Endothelial cell of umbilical vein (primary cell): ENCODE results near the gene ARMH4. TPM values are rescaled to one million over a fixed set of nuclear protein-coding genes. Genes with fewer than 3 reads are reported as not detected.

Source experiments
- BruUV-seq: library from RNA; stranded (reverse); fragments of 400-500 nt; replicated peaks from 2 replicates; lab custom pipeline; 2021; lab: Mats Ljungman, UMichigan
- CTCF ChIA-PET: fragments of 300-600, 350-600 bp; sonication (Branson Sonifier 250); formaldehyde crosslinking; loops from one replicate; lab custom pipeline; 2021; ENCODE audit warnings: antibody characterized with exemption, inconsistent platforms; lab: Charles Lee
- POLR2A ChIA-PET: fragments of 300-600, 350-600 bp; sonication (Branson Sonifier 250); formaldehyde crosslinking; loops from one replicate; lab custom pipeline; 2021; ENCODE audit warnings: antibody characterized with exemption, inconsistent platforms; lab: Charles Lee
- DNase-seq: peaks from one replicate; pipeline ENCODE4 v3.0.0-alpha.2; 2011; ENCODE audit warnings: low read depth, low spot score
- FAIRE-seq: peaks from 2 replicates; lab custom pipeline; 2011; peaks lifted over from hg19 to GRCh38; lab: Jason Lieb, UNC
- H2AFZ ChIP-seq: 2 replicates; pipeline ENCODE4 v1.6.0; 2012; ENCODE audit warnings: low read depth, low read length, control low read depth, inconsistent platforms
- H3K27ac ChIP-seq: 2 replicates; pipeline ENCODE4 v1.5.1; 2011; ENCODE audit warnings: low read depth, mild to moderate bottlenecking, control low read depth, low read length, moderate library complexity; ENCODE audit not compliant: insufficient read depth
- H3K27me3 ChIP-seq, 2 experiments: 2 replicates each; pipeline versions ENCODE4 v1.6.0 to v1.6.1; 2011; ENCODE audit warnings: low read length in 2 of 2, mixed read lengths in 1 of 2; ENCODE audit not compliant: control insufficient read depth in 2 of 2, insufficient read depth in 2 of 2
- H3K36me3 ChIP-seq, 2 experiments: 2 replicates in 1 of 2; 3 replicates in 1 of 2; pipeline ENCODE4 v1.5.1; 2011; ENCODE audit warnings: low read length in 2 of 2, mild to moderate bottlenecking in 1 of 2, moderate library complexity in 1 of 2; ENCODE audit not compliant: control insufficient read depth in 2 of 2, insufficient read depth in 2 of 2; ENCODE audit errors: extremely low read depth in 1 of 2
- H3K4me1 ChIP-seq: 3 replicates; pipeline ENCODE4 v1.5.1; 2011; ENCODE audit warnings: mild to moderate bottlenecking, low read length; ENCODE audit not compliant: control insufficient read depth, insufficient read depth; ENCODE audit errors: extremely low read depth
- H3K4me2 ChIP-seq: 2 replicates; pipeline ENCODE4 v1.6.1; 2011; ENCODE audit warnings: low read length, control low read depth, mixed read lengths; ENCODE audit not compliant: insufficient read depth
- H3K4me3 ChIP-seq, 3 experiments: fragments of 200-600 bp in 1 of 3; sonication (generic), shearing (Covaris generic) in 1 of 3; replicated peaks in 1 of 3; 2 replicates each; pipeline ENCODE4 v1.5.1; 2011 to 2016; ENCODE audit warnings: control low read depth in 3 of 3, low read length in 3 of 3, mild to moderate bottlenecking in 2 of 3, inconsistent platforms in 1 of 3, low read depth in 1 of 3, moderate library complexity in 1 of 3; ENCODE audit not compliant: insufficient read depth in 1 of 3
- H3K79me2 ChIP-seq: 2 replicates; pipeline ENCODE4 v1.6.0; 2012; ENCODE audit warnings: low read length, inconsistent platforms; ENCODE audit not compliant: control insufficient read depth, insufficient read depth
- H3K9ac ChIP-seq: replicated peaks from 2 replicates; pipeline ENCODE3; 2011; ENCODE audit warnings: low read length, control low read depth; ENCODE audit not compliant: insufficient read depth; ENCODE audit errors: extremely low read depth
- H3K9me1 ChIP-seq: replicated peaks from 3 replicates; pipeline ENCODE4 v1.6.0; 2011; ENCODE audit warnings: mild to moderate bottlenecking, low read length; ENCODE audit not compliant: control insufficient read depth, insufficient read depth; ENCODE audit errors: extremely low read depth
- H3K9me3 ChIP-seq: replicated peaks from 2 replicates; pipeline ENCODE4 v1.5.1; 2012; ENCODE audit warnings: low read length, inconsistent platforms; ENCODE audit not compliant: control insufficient read depth, insufficient read depth
- H4K20me1 ChIP-seq: replicated peaks from 2 replicates; pipeline ENCODE3; 2011; ENCODE audit warnings: mild to moderate bottlenecking, low read length; ENCODE audit not compliant: control insufficient read depth, insufficient read depth; ENCODE audit errors: extremely low read depth
- EZH2 ChIP-seq: IDR thresholded peaks from 2 replicates; pipeline ENCODE4 v1.6.1; 2012; ENCODE audit warnings: borderline replicate concordance, low read depth, mild to moderate bottlenecking, moderate library complexity, low read length, inconsistent platforms; ENCODE audit not compliant: severe bottlenecking
- FOS ChIP-seq: IDR thresholded peaks from 2 replicates; pipeline ENCODE4 v1.6.1; 2011; ENCODE audit warnings: mild to moderate bottlenecking, low read length, moderate library complexity, borderline replicate concordance; ENCODE audit not compliant: insufficient read depth
- GATA2 ChIP-seq: IDR thresholded peaks from 2 replicates; pipeline ENCODE4 v1.7.0; 2011; ENCODE audit warnings: low read depth, mild to moderate bottlenecking, moderate library complexity, mixed read lengths, low read length; ENCODE audit not compliant: insufficient read length, insufficient read depth
- JUN ChIP-seq: IDR thresholded peaks from 2 replicates; pipeline ENCODE4 v1.6.1; 2011; ENCODE audit warnings: borderline replicate concordance, low read depth; ENCODE audit not compliant: insufficient read length, insufficient read depth
- MAX ChIP-seq: IDR thresholded peaks from 2 replicates; pipeline ENCODE4 v1.6.1; 2011; ENCODE audit not compliant: insufficient read depth, insufficient read length
- MYC ChIP-seq: IDR thresholded peaks from one replicate; pipeline ENCODE4 v1.6.1; 2011; ENCODE audit warnings: mild to moderate bottlenecking, low read depth, low read length
- POLR2A ChIP-seq: IDR thresholded peaks from 2 replicates; pipeline ENCODE4 v1.6.1; 2012; ENCODE audit warnings: low read depth, mild to moderate bottlenecking, control low read depth, low read length
- POLR2AphosphoS5 ChIP-seq: IDR thresholded peaks from 2 replicates; pipeline ENCODE4 v1.6.1; 2012; ENCODE audit warnings: low read depth, mild to moderate bottlenecking, control low read depth, low read length, moderate library complexity; ENCODE audit not compliant: insufficient read depth
- dilution Hi-C: fragments of 300-500 bp; cut with MboI; formaldehyde crosslinking; loops from one replicate; pipeline ENCODE4 v1.15.0; 2019; ENCODE audit warnings: low sequenced_read_pairs; ENCODE audit not compliant: extremely low pct_ligation_motif_present
- intact Hi-C: fragments of 100-400 bp; cut with micrococcal nuclease; formaldehyde crosslinking; loops from one replicate; pipeline ENCODE4 v1.10.0; 2022
- polyA plus RNA-seq, 4 experiments: library from polyadenylated mRNA; depleted of rRNA in 3 of 4; stranded (reverse) in 3 of 4; unstranded in 1 of 4; fragments of >200 nt; gene quantifications; 2 replicates each; pipeline versions ENCODE4 v1.2.1 to v1.2.3, GENCODE V29; 2011 to 2012; ENCODE audit warnings: missing spikeins in 1 of 4
- total RNA-seq: library from RNA; stranded (reverse); gene quantifications from 2 replicates; pipeline ENCODE4 v1.2.3, GENCODE V29; 2021
- TF ChIP-seq, protein P1 (sequence below), 2 donors: IDR thresholded peaks; 1 replicate in 1 of 2; 2 replicates in 1 of 2; pipeline ENCODE4 v1.5.1; 2011; ENCODE audit warnings: low read length in 2 of 2, mild to moderate bottlenecking in 2 of 2, moderate library complexity in 2 of 2, control low read depth in 1 of 2, inconsistent platforms in 1 of 2, low read depth in 1 of 2; ENCODE audit not compliant: insufficient read depth in 1 of 2; ENCODE audit errors: extremely low read depth in 1 of 2

ARMH4 gene
- total and polyA plus RNA-seq, 2 donors (not counting 3 experiments of a cell fraction or from before 2014, with no cell fraction given) = 1.1 to 3.0 TPM

DNA sequence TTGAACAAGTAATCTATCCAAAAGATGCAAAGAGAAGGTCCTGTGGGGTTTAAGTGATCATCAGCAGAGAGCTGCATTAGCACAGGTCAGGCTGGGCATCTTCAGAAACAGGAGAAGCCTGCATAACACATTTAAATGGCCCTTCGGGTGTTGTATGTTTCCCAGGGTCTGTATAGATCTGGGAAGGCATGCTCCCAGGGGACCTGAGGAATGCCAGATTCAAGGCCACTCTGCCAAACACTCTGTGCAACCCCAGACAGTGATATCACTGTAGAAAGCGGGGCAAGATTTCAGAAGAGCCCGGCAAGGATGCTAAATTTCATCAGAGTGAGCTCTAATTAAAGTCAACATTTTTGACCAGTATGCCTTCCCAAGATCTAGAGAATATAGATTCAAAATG, 92.9 kb downstream of the ARMH4 start:
- peaks cover 0 to 4% of the 10 kb centered on the region in 2 experiments for H3K27me3 ChIP-seq
- no peak overlapping the region for H3K27ac ChIP-seq
- H3K9me3 ChIP-seq = no peaks in the 10 kb centered on the region
- no TSS peak for BruUV-seq
- no peak overlapping the region for H2AFZ ChIP-seq
- TF ChIP-seq JUN (no peak), EZH2 (no peak), FOS (no peak), POLR2A (no peak)
- FAIRE-seq (no peak), DNase-seq (no peak)
- CTCF ChIA-PET = no interaction called here
- dilution Hi-C loops (no loop called here), intact Hi-C loops (no loop called here)
- no peaks in the 10 kb centered on the region for H3K9me1 ChIP-seq
- H3K4me3 ChIP-seq = no peak overlapping the region
- POLR2A ChIA-PET = no interaction called here
- no peak overlapping the region for H3K9ac ChIP-seq
- no peaks in the 10 kb centered on the region for H4K20me1 ChIP-seq
- no peaks in the 10 kb centered on the region for H3K4me1 ChIP-seq
- H3K79me2 ChIP-seq = no peaks in the 10 kb centered on the region
- no peaks in the 10 kb centered on the region for H3K36me3 ChIP-seq
- H3K4me2 ChIP-seq = no peak overlapping the region

DNA sequence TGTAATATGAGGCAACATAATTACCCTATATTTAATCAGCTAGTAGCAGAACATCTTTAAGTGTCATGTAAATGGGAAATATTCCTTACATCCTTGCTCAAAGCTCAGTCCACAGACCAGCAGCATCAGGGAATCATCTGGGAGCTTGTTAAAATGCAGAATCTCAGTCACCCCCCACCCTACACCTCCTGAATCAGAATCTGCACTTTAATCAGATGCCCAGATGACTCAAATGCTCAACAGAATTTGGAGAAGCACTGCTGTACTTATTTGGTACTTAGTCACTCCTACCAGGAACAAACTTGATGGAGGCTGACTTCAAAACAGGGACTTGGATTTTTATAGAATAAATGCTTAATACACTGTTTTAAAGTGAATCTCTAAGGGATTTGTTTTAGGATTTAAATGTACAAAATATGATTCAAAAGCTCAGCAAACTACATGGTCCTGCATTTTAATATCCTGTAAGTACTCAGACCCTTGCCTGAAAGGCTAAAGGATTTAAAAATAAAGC, 96.5 kb downstream of the ARMH4 start:
- Histone ChIP-seq H3K27ac (no peak overlapping the region), H4K20me1 (no peaks in the 10 kb centered on the region), H2AFZ (no peak overlapping the region), H3K4me2 (no peak overlapping the region), H3K9me1 (no peaks in the 10 kb centered on the region), H3K9ac (no peak overlapping the region), H3K79me2 (no peaks in the 10 kb centered on the region), H3K36me3 (no peaks in the 10 kb centered on the region), H3K9me3 (no peaks in the 10 kb centered on the region), H3K27me3 (peaks cover 0 to 4% of the 10 kb centered on the region in 2 experiments), H3K4me3 (no peak overlapping the region), H3K4me1 (no peaks in the 10 kb centered on the region)
- ChIA-PET POLR2A (no interaction called here), CTCF (no interaction called here)
- intact Hi-C loops (no loop called here), dilution Hi-C loops (no loop called here)
- no peak for TF ChIP-seq FOS
- no peak for TF ChIP-seq POLR2AphosphoS5
- no peak for TF ChIP-seq JUN
- TF ChIP-seq GATA2 = no peak
- no peak for TF ChIP-seq MAX
- no peak for TF ChIP-seq EZH2
- TF ChIP-seq POLR2A = no peak
- TF ChIP-seq, protein P1, sequence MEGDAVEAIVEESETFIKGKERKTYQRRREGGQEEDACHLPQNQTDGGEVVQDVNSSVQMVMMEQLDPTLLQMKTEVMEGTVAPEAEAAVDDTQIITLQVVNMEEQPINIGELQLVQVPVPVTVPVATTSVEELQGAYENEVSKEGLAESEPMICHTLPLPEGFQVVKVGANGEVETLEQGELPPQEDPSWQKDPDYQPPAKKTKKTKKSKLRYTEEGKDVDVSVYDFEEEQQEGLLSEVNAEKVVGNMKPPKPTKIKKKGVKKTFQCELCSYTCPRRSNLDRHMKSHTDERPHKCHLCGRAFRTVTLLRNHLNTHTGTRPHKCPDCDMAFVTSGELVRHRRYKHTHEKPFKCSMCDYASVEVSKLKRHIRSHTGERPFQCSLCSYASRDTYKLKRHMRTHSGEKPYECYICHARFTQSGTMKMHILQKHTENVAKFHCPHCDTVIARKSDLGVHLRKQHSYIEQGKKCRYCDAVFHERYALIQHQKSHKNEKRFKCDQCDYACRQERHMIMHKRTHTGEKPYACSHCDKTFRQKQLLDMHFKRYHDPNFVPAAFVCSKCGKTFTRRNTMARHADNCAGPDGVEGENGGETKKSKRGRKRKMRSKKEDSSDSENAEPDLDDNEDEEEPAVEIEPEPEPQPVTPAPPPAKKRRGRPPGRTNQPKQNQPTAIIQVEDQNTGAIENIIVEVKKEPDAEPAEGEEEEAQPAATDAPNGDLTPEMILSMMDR (IDR thresholded peaks at IDR 0.05; ENCODE audit: extremely low read depth in 1 of 2, insufficient read depth in 1 of 2, low read depth in 1 of 2, low read length in 2 of 2) = no peak
- TF ChIP-seq MYC = no peak
- DNase-seq (no peak), FAIRE-seq (no peak)
- BruUV-seq = no TSS peak
